Sigmoid colon (tissue), 3 donors: ENCODE measurements around the gene CACNB2.

Source experiments
- CTCF ChIP-seq, 4 experiments: fragments of 450-650 bp in 3 of 4; fragments of 200-600 bp in 1 of 4; IDR thresholded peaks; one replicate each; pipeline ENCODE4 v1.5.1; 2016 to 2019; ENCODE audit warnings: antibody characterized with exemption in 4 of 4, mild to moderate bottlenecking in 3 of 4, moderate library complexity in 2 of 4
- POLR2A ChIP-seq, 2 donors: fragments of 450-650 bp; IDR thresholded peaks; one replicate each; pipeline ENCODE4 v1.6.1; 2016; ENCODE audit warnings: antibody characterized with exemption in 2 of 2, mild to moderate bottlenecking in 2 of 2, moderate library complexity in 2 of 2

- TF ChIP-seq POLR2A (IDR thresholded peaks at IDR 0.05) = no peak
- no peak for TF ChIP-seq CTCF (IDR thresholded peaks at IDR 0.05)
Measured at GRCh38 chr10:18162021-18162627, 21.9 kb downstream of the CACNB2 start.
